AG04450 (cell line): ENCODE measurements around the gene TMEM72. TPM values are rescaled to one million over a fixed set of nuclear protein-coding genes. Genes with fewer than 3 reads are reported as not detected.

Source experiments
- CTCF ChIA-PET: fragments of 300-600, 350-600 bp; formaldehyde crosslinking; extraction: SDS; loops from one replicate; lab custom pipeline; 2022; ENCODE audit warnings: antibody characterized with exemption, inconsistent platforms; lab: Charles Lee
- POLR2A ChIA-PET: fragments of 350-600 bp; formaldehyde crosslinking; extraction: SDS; loops from one replicate; lab custom pipeline; 2021; ENCODE audit warnings: antibody characterized with exemption, inconsistent platforms; lab: Yijun Ruan, JAX
- DNase-seq: peaks from one replicate; pipeline ENCODE4 v3.0.0-alpha.2; 2011; ENCODE audit warnings: low read depth, low spot score
- H3K27ac ChIP-seq: one replicate; pipeline ENCODE4 v1.5.1; 2012; ENCODE audit warnings: low read depth, low read length, control low read depth
- H3K27me3 ChIP-seq: one replicate; pipeline ENCODE4 v1.6.0; 2012; ENCODE audit warnings: low read length; ENCODE audit not compliant: control insufficient read depth, insufficient read depth
- H3K4me3 ChIP-seq: 2 replicates; pipeline ENCODE4 v1.5.1; 2011; ENCODE audit warnings: mild to moderate bottlenecking, low read depth, low read length, control low read depth
- H3K9me3 ChIP-seq: 2 replicates; pipeline ENCODE4 v1.5.1; 2012; ENCODE audit warnings: low read length; ENCODE audit not compliant: control insufficient read depth, insufficient read depth
- polyA plus RNA-seq: library from polyadenylated mRNA; depleted of rRNA; stranded (reverse); fragments of >200 nt; gene quantifications from 2 replicates; pipeline ENCODE4 v1.2.3, GENCODE V29; 2011
- TF ChIP-seq, protein P1 (sequence below): IDR thresholded peaks from 2 replicates; pipeline ENCODE4 v1.5.1; 2011; ENCODE audit warnings: low read depth, low read length, control low read depth, inconsistent platforms

TMEM72 gene
- polyA plus RNA-seq, 1 experiment, result not detected

GRCh38 chr10:44886966-44887365, 24.2 kb upstream of the TMEM72 start:
- H3K4me3 ChIP-seq, result no peak overlapping the region
- no peak overlapping the region for H3K27ac ChIP-seq
- TF ChIP-seq, protein P1, sequence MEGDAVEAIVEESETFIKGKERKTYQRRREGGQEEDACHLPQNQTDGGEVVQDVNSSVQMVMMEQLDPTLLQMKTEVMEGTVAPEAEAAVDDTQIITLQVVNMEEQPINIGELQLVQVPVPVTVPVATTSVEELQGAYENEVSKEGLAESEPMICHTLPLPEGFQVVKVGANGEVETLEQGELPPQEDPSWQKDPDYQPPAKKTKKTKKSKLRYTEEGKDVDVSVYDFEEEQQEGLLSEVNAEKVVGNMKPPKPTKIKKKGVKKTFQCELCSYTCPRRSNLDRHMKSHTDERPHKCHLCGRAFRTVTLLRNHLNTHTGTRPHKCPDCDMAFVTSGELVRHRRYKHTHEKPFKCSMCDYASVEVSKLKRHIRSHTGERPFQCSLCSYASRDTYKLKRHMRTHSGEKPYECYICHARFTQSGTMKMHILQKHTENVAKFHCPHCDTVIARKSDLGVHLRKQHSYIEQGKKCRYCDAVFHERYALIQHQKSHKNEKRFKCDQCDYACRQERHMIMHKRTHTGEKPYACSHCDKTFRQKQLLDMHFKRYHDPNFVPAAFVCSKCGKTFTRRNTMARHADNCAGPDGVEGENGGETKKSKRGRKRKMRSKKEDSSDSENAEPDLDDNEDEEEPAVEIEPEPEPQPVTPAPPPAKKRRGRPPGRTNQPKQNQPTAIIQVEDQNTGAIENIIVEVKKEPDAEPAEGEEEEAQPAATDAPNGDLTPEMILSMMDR, result no peak
- no peak for DNase-seq
- peaks cover 11% of the 10 kb centered on the region for H3K27me3 ChIP-seq
- POLR2A ChIA-PET, result interaction anchor here (0.7 kb wide), 1 partner anchor 1235 kb away, joined by 4 read pairs; no protein-coding TSS in a partner anchor
- CTCF ChIA-PET, result no interaction called here
- H3K9me3 ChIP-seq, result no peaks in the 10 kb centered on the region

DNA sequence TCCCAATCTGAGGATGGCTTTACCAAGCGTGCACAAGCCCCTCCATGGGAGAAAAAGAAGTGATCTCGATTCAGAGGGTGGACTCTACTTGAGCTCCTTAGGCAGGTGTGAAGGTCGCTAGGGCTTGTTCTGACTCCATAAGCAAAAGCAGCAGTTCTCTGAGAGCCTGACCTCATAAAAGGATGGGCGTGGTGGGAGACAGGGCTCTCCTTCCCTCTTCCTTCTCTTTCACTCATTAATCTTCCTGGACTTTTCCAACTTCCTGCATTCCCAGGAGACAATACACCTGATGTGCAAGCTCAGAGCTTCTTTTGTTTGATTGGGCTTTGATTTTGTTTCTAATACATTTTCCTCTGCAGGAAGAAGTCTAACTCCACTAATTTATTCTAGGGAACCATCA, 22.3 kb upstream of the TMEM72 start:
- Histone ChIP-seq H3K4me3 (no peak overlapping the region), H3K9me3 (no peaks in the 10 kb centered on the region), H3K27ac (no peak overlapping the region), H3K27me3 (peaks cover 16% of the 10 kb centered on the region)
- DNase-seq, result no peak
- ChIA-PET CTCF (interaction anchor here (0.6 kb wide), 1 partner anchor 44 kb away, joined by 3 read pairs; no protein-coding TSS in a partner anchor), POLR2A (no interaction called here)
- TF ChIP-seq, protein P1, result no peak

GRCh38 chr10:44889834-44890233, 21.3 kb upstream of the TMEM72 start:
- ChIA-PET POLR2A (no interaction called here), CTCF (no interaction called here)
- no peaks in the 10 kb centered on the region for H3K9me3 ChIP-seq
- H3K27ac ChIP-seq, result no peak overlapping the region
- no peak overlapping the region for H3K4me3 ChIP-seq
- no peak for DNase-seq
- TF ChIP-seq, protein P1, result no peak
- H3K27me3 ChIP-seq, result peaks cover 12% of the 10 kb centered on the region

- Histone ChIP-seq H3K27ac (no peak overlapping the region), H3K27me3 (peaks cover 12% of the 10 kb centered on the region), H3K9me3 (no peaks in the 10 kb centered on the region), H3K4me3 (no peak overlapping the region)
- TF ChIP-seq, protein P1, result no peak
- DNase-seq, result no peak
- ChIA-PET POLR2A (no interaction called here), CTCF (no interaction called here)
Observed at GRCh38 chr10:44890696-44891563, 20.2 kb upstream of the TMEM72 start.

GRCh38 chr10:44891721-44892120, 19.4 kb upstream of the TMEM72 start:
- POLR2A ChIA-PET, result no interaction called here
- Histone ChIP-seq H3K27me3 (peaks cover 12% of the 10 kb centered on the region), H3K27ac (no peak overlapping the region), H3K4me3 (no peak overlapping the region), H3K9me3 (no peaks in the 10 kb centered on the region)
- TF ChIP-seq, protein P1, result no peak
- DNase-seq, result no peak
- CTCF ChIA-PET, result no interaction called here
